NCI-H524 (cell line): ENCODE results near the gene TBC1D21.
A peak's percentile ranks its signal among the peaks of the same experiment; 100 is the strongest.

Source experiments
- DNase-seq, 2 experiments: peaks; one replicate each; lab custom pipeline; 2025; lab: John Stamatoyannopoulos, UW

TBC1D21 gene

DNA sequence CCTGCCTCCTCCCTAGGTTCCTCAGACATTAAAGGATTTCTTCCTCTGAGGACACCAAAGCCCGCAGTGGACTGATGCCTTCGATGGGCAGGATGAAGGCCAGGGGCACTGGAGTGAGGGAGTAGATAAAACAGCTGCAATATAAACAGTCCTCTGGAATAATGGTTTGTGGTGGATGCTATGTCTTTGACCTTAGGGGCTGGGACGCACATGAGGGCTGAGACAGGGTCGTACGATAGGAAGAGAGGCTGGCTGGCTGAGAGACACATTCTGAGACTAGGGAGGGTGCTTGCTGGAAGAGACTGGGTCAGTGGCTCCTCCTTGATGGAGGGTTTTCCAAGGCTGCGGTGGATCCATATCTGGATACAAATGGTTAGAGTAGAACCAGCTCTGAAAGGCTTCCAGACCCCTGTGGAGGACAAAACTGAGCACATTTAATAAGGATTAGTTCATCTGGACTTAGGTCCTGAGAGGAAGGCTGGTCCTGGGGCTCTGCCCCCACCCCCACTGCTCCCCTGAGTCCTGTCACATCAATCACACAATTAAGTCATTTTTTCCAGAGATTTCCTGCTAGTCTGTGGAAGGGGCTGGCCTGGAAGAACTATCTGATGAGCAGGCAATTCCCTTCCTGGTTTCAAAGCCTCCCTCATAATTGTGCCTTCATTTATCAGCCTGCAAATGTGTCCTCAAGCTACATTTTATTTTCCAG is 15.8 kb downstream of the TBC1D21 start:
- DNase-seq: no peak

DNA sequence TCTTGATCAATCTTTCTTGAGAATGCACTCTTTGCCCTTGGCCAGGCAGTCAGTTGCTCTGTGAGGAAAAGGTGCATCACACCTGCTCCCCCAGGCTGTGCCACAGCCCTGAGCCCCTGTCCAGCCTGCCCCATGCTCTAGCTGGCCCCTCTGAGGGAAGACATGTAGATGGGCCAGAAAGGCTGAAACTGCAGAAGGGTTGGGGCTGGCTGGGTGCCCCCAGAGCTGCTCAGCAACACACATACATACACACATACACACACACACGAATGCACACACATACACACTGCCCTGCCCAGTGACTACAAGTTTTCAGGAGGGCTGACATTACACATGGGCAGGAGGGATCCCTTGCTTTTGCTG is 16.4 kb downstream of the TBC1D21 start:
- no peak for DNase-seq

DNA sequence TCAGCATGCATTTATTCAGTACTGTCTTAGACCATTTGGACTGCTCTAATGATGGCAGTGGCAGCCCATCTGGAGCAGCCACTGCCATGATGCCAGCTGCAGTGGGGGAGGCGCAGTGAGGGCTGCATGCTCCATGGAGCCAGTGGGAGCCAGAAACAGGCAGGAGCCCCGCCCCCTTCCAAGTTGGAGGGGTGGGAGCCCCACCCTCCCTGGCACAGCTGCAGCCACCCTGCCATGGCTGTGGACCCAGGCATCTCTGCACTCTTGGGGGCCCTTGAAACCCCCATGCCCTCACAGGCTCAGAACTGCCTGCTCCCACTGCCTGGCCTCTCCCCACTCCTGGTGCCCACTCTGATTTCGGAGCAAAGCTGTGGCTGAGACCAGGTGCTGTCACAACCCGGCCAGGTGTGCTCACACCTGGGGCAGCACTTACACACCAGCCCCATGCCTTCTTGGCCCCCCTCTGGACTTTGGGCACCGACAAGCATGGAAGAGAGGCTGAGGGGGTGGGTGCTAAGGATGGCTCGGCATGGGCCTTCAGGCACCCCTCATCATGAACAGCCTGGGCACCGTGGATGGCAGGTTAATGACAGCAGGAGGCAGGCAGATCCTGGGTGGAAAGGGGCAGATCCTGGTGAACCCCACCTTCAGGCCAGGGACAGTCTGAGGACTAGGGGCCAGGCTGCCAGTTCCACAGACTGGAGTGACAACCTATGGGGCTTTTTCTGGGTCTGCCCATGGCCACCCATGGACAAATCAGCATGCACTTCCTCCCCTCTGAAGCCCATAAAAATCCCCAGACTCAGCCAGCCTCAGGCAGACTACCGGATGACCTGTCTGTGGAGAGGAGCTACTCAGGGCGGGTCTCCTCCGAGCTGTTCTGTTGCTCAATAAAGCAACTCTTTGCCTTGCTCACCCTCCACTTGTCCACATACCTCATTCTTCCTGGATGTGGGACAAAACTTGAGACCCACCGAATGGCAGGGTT is 18.3 kb downstream of the TBC1D21 start:
- peak in 1 of 2 experiments; percentile 50 for DNase-seq

DNA sequence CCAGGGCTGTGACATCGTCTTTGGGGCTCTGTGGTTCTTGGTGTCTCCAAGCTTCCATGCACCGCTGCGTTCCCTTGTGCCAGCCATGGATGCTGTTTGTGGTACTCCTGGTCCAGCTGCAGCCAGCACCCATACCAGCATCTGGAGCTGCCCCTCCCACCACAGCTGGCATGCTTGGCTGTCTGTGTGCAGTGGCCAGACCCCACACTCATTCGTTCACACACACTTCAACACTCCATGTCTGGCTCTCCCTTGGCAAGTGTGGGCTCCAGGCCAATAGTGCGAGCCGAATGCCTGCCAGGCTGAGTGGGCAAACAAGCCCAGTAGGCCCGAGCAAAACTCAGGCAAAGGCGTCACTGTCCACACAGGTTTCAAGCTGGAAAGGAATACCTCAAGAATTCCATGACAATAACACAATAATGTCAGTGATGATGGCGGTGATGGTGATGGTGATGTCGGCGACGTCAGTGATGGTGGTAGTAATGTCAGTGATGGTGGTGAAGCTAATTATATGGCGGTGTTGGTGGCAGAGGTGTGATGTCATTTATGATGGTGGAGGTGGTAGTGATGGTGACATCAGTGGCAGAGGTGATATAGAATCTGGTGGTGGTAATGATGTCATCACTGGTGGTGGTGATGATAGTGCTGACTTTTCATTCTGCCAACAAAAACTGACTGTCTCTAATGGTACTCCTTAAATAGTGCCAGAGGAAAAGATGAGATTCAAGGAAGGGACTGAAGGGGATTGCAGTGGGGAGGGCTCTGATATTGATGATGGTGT is 19.3 kb downstream of the TBC1D21 start:
- no peak for DNase-seq

DNA sequence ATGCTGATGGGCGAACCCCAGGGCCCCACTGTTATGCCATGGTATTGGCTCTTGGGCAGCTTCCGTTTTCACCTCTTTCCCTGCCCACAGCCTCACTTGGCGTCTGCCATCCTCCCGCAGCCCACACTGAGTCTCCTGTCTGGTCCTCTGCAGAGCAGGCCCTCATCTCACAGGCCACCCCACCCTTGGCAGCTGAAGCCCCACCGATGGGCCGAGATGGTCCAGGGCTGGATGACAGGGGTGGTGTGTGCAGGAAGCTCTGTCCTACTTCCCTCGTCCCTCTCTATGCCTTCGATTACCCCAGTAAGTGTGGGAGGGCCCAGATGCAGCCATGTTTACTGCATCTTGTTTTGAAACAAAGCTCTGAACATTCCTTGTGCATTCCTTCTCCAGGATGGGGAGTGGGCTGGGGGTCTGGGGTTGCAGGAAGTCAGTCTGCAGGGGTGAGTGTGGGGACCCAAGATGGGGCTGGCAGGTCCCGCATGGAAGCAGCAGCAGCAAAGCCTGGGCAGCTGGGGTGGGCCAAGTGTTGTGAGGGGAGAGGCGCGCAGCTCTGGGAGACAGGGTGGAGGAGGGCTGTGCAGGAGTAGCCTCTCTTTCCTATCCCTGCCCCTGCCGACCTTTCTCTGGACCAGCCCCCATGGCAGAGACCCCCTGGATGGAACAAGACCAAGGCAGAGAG is 20.9 kb downstream of the TBC1D21 start:
- DNase-seq: no peak

DNA sequence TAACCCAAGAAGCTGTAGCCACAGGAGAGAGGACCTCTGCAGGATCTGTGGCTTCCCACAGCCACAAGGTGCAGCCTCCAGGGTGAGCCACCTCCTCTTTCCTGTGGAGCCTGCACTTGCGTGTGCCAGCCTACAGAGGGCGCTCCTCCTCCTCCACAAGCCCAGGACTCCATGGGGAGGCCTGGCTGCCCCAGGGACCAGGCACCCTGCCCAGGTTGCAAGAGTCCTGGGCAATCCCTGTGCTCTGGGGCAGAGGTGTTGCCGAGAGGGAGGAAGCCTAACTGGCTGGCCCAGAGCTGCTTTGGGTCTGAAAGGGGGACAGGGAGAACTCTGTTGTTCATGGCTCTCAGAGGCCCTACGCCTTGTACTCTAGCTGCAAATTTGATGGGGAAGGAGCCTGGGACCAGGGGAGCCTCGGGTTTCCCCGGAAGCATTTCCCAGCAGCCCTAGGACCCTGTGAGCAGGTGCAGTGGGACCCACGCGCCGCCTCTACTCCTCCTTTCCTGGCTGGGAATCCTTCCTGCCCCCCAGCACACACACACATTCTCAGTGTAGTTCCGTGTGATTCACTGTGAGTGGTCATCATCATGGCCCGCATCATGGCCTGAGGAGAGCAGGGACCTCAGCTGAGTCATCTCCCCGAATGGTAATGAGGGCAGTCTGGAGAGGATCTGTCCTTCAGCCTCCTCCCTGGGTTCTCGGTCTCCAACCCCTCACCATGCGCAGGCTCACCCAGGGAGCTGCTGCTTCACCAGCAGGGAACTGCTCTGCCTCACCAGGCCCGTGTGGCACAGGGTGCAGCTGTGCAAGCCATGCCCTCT is 24.3 kb downstream of the TBC1D21 start:
- DNase-seq: peak; percentile 52 to 77

DNA sequence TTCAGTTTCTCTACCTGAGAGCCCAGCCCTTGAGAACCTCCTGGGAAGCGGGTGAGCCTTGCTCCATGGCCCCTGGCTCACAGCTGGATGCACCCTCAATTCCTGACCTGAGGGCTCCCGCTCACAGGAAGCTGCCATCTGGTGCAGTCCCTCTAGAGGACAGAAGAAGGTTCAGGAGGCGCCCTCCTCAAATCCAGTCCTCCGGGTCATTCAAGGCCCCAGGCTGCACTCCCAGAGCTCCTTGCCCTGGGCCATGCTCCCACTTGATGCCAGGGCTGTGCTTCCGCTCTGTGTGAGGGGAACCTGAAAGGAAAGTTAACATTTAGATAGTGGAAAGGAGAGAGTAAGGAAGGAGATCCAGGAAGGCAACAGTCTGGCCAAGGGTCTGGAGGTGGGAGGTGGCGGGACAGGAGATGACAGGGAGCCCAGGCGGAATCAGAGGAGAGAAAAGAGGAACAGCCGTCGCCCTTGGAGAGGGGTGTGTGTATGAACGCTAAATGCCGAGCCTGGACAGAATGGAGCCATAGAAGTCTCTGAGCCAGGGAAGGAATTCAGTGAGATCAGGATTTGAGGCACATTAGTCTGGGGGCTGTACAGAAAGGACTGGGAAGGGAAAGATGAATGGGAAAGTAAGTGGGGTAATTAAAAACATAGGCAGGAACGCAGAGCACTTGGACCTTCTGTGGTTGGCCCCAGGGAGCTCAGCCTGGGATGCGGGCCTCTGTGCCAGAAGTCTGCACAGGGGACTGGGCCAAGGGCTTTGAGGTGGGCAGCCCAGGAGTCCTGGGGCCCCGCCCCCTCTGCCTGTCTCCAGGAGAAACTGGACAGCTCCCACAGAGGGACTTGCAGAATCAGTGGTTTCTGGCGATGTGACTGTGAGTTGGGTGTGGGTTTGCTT is 26.1 kb downstream of the TBC1D21 start:
- DNase-seq: peak; percentile 34 to 85

DNA sequence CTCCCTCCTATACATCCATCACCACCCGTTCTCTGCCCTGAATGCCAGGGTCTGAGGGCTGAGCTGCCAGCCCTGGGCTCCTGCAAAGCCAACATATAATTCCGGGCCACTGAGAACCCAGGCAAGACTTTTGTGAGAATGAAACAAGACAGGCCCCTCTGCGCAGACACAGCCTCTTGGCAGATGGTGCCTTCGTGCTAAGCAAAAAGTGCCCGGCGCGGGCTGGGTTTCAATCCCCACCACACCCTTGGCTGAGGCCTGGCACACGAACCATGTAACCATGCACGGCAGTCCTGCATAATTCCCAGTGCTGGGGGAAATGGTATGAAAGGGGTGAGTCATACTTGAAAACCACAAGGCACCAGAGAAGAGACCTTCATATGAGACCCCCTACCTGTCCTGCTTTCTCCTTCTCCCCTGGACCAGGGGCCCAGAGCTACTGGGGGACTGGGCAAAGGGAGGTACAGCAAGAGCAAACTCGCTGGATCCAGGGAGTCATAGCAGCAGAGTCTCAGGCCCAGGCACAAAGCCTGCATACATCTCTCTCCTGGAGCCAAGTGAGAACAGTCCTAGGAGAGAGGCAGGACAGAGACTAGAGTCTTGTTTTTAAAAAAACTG is 26.8 kb downstream of the TBC1D21 start:
- DNase-seq: peak in 1 of 2 experiments; percentile 57

DNA sequence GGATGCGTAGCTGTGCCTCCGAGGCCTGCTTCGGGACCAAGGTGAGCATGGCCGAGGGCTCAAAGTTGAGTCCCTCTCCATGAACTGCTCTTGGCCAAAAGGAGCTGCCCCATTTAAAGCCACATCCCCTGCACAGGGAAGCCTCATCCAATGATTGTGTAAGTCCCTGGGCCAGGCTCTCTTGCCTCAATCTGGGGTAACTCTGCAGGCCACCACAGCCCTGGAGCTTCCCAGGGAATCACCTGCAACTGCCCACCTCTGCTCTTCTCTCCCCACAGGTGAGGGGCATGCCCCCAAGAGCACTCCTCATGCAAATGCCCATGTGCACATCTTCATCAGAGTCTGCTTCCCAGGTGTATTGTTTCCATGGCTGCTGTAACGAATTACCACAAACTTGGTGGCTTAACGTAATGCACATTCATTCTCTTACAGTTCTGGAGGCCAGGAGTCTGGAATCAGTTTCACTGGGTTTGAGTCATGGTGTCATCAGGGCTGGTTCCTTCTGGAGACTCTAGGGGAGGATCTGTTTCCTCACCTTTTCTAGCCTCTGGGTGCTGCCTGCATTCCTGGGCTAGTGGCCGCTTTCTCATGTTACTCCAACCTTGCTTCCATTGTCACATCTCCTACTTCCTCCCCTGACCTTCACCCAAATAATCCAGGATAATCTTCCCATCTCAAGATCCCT is 27.9 kb downstream of the TBC1D21 start:
- no peak for DNase-seq

DNA sequence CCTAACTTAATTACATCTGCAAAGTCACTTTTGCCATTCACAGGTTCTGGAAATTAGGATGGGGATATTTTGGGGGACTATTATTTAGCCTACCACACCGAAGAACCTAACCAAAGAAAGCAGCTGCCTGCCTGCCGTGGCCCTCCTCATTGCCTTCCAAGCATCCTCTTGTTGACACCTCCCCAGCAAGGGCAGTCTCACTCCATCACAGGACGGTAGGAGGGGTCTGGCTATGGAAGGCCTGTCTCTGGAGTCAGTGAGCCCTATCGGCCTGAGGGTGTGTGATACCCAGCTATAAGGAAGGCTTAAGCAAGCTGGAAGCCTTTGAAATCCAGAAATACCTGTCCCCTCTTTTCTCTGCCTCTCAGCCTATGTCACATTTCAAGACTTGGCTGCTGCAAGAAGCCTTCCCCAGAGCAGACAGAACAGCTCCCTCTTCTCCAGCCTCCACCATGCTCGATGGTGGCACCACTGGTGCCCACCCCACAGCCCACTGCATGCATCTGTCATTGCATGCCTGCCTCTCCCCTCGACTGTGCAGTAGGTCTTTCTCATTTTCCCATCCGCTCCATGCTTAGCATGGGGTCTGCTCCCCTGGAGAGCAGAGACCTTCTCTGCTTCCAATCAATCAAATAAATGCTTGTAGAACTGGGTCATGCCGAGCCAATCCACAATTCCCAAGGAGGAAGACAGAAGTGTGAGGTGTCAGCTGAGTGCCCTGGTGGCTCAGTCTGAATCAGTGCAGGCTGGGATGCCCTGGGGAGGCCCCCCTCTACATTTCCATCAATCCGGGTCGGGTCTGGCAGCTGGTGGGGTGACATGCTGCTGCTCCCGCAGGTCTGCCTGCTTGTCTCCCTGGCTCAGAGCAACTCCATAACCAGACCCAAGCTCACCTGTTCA is 29.0 kb downstream of the TBC1D21 start:
- DNase-seq: no peak

DNA sequence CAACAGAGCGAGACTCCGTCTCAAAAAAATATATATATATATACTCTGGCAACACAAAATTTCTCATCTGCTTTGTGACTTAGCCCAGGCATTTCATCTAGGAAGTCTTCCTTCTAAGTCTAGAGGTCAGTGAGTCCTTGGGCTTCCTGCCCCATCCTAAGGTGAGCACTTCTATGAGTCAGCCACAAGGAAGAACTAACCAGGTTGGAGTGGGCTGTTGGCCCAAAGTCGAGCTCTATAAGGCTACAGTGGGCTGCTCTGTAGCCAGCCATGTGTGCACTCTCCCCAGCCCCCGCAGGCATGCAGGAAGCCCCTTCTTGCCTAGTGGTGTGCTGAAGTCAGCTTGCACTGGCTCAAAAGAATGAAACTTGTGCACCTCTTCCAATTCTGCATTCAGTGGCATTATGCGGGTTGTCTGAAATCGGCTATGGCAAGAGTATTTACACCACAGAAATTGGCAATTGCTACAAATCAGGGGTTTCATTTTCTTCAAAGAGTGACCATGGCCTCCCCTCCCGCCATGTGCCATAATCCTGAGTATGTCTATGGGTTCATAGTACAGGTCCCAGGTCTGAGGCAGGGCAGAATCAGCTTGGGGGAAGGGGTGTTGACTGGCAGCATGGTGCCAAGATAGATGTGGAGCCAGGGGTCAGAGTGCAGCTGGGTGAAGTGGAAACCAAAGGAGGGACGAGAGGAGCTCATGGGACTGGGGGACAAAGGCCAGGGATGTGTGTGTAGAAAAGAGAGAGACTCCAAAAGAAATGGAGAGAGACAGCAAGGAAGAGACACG is 30.9 kb downstream of the TBC1D21 start:
- DNase-seq: no peak

DNA sequence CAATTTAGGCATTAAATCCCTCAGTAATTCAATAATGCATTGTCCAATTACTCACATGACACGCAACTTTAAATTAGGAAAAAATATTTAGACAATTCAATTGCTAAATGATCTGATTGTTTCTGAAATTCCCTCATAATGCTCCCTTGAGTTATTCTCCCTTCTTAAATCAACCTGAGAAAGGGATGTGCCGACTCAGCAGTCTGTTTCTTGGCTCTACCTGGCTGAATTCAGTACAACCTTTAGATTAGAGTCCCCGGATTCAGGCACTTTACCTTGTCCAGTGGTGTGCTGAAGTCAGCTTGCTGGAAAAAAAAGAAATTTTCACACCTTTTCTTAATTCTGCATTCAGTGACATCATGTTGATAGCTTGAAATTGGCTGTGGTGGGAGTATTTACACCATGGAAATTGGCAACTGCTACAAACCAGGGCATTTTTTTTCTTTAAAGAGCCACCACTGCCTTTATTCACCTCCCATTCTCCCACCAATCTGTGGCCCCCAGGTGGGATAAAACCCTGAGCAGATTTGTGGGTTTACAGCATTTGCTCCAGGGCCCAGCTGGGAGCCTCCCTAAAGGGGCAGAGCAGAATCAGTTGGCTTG is 32.0 kb downstream of the TBC1D21 start:
- DNase-seq: no peak

DNA sequence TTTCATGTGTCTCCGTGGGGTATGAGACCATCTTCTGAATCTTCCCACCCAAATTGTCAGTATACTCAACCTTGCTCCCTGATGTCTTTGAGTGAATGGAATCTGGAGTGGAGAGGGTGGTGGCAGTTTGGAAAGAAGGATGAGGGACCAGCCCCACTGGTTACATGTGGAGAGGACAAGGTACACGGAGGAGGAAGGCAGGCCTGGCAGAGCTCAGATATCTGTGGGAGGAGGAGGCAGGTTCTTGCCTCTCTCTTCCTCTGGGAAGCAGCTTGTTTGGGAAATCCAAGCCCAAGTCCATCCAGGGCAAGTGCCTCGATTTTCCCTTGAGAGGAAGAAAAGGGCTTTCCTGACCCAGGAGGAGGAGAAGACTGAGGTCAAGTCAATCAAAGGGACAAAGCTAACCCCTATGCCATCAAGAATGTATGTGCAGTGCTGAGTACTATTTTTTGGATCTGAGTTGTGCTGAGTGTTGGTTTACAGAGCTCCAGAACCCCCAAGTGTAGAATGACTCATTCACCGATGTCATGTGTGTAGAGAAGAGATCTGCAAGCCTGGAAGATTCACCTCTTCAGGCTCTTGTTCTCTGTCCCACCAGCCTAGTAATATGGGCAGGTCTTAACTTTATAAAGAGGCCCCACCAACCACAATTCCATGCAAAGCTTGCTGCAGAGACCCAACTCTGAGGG is 33.1 kb downstream of the TBC1D21 start:
- DNase-seq: no peak

DNA sequence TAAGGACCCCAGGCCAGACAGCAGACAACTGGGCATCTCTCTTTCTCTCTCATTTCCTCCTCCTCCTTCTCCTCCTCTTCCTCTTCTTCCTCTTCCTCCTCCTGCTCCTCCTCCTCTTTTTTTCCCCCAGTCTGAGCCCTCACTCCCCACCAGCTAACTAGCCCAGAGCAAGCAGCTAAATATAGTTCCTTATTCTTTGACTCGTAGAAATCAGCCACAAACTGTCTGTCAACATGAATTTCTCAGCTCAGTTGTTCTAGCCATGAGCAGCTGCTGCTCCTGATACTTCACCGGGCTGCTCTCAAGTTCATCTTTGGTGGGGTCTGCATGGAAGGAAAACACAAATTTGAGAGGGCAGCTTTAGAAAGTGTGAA is 33.7 kb downstream of the TBC1D21 start:
- DNase-seq: no peak

DNA sequence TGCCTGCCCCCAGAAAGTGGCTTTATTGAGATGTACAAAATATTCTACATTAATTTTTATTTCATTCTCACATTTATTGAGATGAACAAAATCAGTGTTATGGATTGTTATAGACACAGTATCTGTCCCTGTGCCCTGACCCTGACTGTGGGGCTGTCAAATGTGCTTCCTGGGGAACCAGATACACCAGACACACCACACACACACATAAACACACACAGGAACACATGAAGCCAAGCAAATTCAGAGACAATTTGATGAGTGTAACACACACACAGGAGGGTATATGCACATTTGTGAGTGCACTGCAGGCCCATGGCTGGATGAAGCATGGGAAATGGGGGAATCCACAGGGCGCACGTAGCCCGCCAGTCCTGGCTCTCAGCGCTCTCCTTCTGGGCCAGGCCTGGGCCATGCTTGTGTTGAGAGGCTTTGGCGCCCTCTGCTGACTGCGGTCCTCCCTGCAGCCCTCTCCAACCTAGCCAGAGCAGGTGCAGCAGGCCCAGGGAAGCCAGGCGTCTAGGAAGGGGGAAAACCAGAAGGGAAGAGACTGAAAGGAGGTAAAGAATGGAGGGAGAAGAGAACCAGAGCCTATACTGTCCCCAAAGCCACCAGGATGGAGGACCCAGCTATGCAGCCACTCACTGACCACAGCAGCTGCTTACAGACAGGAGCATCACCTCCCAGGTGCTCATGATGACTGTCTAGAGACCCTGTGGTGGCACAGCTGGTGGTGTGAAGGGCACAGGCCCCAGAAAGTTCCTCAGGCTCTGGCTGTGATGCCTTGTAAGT is 34.9 kb downstream of the TBC1D21 start:
- peak; percentile 70 to 88 for DNase-seq
